ENCODE data around the gene ZC3H12C.

- TF ChIP-seq, protein P1, sequence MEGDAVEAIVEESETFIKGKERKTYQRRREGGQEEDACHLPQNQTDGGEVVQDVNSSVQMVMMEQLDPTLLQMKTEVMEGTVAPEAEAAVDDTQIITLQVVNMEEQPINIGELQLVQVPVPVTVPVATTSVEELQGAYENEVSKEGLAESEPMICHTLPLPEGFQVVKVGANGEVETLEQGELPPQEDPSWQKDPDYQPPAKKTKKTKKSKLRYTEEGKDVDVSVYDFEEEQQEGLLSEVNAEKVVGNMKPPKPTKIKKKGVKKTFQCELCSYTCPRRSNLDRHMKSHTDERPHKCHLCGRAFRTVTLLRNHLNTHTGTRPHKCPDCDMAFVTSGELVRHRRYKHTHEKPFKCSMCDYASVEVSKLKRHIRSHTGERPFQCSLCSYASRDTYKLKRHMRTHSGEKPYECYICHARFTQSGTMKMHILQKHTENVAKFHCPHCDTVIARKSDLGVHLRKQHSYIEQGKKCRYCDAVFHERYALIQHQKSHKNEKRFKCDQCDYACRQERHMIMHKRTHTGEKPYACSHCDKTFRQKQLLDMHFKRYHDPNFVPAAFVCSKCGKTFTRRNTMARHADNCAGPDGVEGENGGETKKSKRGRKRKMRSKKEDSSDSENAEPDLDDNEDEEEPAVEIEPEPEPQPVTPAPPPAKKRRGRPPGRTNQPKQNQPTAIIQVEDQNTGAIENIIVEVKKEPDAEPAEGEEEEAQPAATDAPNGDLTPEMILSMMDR (IDR thresholded peaks at IDR 0.05; ENCODE audit: low read depth, low read length): no peak
- TF ChIP-seq POLR2A (IDR thresholded peaks at IDR 0.05; ENCODE audit: extremely low read depth, insufficient read length): no peak
- no peak for TF ChIP-seq MYC (IDR thresholded peaks at IDR 0.05; ENCODE audit: low read depth, low read length)
Observed at GRCh38 chr11:110133160-110133559, 40.0 kb downstream of the ZC3H12C start.
